GM15510 (cell line): Measurements from ENCODE around the gene ABCF3.

Experiments used
- POLR2A ChIP-seq: IDR thresholded peaks from 3 replicates; pipeline ENCODE4 v1.6.1; 2011; ENCODE audit warnings: borderline replicate concordance; ENCODE audit not compliant: insufficient read length; ENCODE audit errors: extremely low read depth

The ABCF3 gene

DNA sequence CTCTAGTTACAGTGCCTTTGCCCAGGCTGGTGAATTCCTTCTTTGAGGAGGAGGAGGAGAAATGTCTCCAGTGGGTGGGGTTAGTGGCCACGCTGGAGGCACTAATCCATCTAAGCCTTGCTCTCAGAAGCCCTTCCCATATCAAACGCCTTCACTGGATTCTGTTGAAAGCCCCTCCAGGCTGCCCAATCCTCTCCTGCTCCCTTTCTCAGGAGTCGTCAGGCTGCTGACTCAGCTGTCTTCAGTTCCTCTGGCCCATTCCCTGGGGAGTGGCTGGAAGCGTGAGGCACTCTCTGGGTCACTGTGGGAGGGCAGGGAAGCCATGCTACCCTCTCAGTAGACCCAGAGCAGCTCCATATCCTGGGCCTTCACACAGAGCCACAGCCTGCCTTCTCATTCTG lies 8.7 kb upstream of the ABCF3 start:
- TF ChIP-seq POLR2A, result no peak

DNA sequence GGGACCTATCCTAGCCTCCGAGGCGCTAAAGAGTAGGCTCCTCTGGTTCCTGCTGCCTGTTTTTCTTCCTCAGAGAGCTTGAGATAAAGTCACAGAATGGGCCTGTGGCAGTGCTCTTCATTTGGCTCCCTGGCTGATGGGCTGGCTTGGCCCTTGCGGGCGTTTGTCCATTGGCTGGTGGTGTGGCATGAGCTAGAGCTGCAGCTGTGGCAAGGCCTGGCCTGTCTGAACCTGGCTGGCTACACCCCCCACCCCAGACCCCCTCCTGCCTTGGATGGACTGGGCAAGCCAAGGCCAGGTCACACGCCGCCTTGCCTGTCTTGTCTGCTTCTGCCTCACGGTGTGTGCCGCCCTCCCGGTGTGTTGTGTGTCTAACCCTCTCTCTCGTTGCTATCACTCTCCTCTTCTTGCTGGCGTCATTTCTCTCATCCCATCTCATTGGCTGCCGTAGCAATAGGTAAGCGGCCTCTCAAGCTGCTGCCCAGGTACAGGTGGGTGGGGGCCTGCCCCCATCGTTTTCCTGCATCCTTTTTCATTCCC lies 8.2 kb upstream of the ABCF3 start:
- no peak for TF ChIP-seq POLR2A

DNA sequence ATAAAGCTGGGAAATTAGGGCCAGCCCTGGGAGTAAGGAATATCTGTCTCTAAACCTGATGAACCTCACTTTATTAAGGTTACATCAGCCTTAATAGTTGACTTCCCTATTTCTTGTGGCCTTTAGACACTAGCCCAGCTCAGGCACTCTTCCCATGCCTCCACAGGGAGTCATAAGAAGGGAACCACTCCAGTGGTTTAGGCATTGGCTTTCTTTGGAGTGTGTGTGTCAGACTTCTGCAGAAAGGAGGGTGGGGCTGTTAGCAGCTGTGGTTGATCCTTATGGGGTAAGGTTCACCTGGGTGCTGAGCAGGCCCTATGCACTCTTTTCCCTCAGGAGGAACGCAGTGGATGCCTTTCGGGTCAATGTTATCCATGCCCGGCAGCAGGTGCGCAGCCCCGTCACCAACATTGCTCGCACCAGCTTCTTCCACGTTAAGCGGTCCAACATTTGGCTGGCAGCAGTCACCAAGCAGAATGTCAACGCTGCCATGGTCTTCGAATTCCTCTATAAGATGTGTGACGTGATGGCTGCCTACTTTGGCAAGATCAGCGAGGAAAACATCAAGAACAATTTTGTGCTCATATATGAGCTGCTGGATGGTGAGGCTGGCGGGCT lies 7.4 kb upstream of the ABCF3 start:
- no peak for TF ChIP-seq POLR2A

DNA sequence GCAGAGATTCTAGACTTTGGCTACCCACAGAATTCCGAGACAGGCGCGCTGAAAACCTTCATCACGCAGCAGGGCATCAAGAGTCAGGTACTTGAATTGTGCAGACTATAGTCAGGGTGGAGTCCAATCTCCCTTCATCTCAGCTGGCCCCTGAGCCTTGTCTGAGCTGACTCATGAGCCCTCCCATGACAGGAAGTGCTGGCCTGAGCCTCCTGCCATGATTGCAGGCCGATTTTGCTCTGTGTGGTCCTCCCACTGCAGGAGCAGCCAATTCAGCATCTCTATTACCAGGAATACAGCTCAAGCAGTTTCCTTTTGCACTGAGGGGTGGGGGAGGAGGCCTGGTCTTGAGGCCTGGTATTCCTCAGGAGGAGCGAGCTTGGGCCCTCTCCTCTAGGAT lies 5.8 kb upstream of the ABCF3 start:
- TF ChIP-seq POLR2A, result no peak

DNA sequence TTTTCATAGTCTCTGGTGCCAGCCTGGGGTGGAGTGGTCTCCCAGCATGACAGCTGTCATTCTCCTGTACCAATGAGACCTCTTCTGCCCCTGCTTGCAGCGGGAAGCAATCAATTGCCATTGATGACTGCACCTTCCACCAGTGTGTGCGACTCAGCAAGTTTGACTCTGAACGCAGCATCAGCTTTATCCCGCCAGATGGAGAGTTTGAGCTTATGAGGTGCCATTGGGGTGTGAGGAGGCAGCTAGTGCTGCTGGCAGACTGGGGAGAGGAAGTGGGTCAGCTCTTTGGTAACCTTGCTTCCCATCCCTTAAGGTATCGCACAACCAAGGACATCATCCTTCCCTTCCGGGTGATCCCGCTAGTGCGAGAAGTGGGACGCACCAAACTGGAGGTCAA lies 4.4 kb upstream of the ABCF3 start:
- no peak for TF ChIP-seq POLR2A

DNA sequence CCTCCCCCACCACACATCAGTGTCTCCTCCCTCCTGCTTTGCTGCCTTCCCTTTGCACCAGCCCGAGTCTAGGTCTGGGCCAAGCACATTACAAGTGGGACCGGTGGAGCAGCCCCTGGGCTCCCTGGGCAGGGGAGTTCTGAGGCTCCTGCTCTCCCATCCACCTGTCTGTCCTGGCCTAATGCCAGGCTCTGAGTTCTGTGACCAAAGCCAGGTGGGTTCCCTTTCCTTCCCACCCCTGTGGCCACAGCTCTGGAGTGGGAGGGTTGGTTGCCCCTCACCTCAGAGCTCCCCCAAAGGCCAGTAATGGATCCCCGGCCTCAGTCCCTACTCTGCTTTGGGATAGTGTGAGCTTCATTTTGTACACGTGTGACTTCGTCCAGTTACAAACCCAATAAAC lies 2.3 kb upstream of the ABCF3 start:
- no peak for TF ChIP-seq POLR2A

DNA sequence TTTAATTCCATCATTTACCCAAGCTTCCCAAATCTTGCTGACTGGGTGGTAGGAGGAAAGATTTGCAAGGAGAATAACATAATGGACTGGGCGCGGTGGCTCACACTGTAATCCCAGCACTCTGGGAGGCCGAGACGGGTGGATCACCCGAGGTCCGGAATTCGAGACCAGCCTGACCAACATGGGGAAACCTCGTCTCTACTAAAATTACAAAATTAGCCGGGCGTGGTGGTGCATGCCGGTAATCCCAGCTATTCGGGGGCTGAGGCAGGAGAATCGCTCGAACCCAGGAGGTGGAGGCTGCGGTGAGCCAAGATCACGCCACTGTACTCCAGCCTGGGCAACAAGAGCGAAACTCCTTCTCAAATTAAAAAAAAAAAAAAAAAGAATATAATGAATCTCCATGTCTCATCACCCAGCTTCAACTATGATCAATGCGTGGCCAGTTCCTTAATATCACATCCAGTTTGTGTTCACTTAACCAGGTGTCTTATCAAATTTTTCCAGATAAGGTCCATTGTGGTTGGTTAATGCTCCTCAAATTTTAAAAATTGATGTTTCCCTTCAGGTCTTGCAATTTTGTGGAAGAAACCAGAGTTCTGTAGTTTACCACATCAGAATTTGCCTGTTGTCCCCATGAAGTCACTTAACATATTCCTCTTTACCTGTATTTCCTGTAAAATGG lies 1.3 kb upstream of the ABCF3 start:
- TF ChIP-seq POLR2A, result no peak

DNA sequence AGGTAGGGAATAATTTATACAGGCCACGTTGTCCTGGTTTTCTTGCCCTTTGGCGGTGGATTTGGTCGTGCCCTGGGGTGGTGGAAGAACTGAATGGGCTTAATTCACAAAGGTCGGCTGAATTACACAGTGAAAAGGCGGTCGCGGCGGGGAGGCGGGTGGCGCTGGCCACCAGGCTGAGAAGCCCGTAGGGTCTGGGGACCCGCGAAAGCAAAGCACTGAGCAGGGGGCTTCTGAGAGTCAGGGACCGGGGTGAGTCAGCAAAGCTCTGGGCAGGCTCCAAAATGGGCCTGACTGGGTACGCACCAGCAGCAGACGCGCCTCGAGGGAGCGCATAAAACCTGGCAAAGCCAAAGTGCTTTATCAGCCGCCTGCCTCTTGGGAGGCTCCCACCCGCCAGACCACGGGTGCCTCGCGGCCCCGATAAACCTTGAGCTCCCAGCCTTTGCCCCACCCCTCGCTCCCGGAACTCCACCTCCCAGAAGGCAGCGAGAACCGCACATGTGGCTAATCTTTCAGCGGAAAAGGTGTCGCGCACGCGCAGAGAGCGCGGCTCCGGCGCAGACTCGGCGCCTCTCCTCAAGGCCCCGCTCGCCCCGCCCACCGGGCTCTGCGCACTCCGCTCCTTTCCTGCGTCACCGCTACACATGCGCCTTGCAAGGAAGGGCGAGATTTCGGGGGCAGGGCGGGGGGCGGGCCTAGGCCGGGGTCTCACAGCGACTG lies 377 bp upstream of the ABCF3 start:
- peak; percentile 69 for TF ChIP-seq POLR2A

DNA sequence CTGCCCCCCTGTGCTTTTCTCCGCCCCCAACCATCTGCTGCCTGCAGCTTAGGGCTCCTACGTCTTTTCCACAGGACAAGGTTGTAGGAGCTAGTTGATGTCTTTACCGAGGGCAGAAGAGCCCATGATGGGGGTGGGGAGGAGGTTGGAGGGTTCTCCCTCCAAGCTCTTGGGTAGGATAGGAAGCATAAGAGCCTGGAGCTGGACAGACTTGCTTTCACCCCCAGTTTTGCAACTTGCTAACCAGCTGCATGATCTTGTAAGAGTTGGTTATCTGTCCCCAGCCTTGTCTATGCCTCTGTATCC lies 856 bp downstream of the ABCF3 start:
- no peak for TF ChIP-seq POLR2A

DNA sequence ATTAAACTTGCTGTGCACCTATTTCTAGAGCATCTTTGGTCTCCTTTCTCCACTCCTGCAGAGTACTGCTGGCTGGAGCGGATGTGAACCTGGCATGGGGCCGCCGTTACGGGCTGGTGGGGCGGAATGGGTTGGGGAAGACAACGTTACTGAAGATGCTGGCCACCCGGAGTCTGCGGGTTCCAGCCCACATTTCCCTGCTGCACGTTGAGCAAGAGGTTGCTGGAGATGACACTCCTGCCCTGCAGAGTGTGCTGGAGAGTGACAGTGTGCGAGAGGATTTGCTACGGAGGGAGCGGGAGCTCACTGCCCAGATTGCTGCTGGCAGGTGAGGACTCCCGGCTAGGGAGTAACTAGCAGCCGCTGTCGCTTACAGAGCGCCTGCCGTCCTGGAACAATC lies 2.1 kb downstream of the ABCF3 start:
- TF ChIP-seq POLR2A, result no peak

DNA sequence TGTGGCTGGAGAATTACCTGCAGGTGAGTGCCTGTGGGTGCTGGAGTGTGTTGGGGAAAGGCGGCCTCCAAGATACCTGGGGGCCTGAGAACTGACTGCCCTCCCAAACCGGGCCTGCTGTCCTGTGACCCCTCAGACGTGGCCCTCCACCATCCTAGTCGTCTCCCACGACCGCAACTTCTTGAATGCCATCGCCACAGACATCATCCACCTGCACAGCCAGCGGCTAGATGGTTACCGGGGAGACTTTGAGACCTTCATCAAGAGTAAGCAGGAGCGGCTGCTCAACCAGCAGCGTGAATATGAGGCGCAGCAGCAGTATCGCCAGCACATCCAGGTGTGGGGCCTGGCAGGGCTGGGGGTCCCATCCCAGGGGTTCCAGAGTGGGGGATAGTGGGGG lies 3.4 kb downstream of the ABCF3 start:
- TF ChIP-seq POLR2A, result no peak

DNA sequence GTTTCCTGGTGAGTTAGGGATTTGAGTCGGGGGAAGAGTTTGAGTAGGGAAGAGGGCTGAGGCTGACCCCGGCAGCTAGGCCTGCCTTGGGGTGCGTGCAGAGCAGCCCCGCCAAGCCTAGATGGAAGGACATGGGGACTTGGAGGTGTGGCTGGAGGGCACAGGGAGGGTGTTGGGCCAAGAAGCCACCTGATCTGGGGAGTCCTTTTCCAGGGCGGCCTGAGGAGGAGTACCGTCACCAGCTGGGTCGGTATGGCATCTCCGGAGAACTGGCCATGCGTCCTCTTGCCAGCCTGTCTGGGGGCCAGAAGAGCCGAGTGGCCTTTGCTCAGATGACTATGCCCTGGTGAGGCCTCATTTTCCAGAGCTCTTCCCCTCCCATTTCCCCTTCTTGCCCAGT lies 6.9 kb downstream of the ABCF3 start:
- no peak for TF ChIP-seq POLR2A

DNA sequence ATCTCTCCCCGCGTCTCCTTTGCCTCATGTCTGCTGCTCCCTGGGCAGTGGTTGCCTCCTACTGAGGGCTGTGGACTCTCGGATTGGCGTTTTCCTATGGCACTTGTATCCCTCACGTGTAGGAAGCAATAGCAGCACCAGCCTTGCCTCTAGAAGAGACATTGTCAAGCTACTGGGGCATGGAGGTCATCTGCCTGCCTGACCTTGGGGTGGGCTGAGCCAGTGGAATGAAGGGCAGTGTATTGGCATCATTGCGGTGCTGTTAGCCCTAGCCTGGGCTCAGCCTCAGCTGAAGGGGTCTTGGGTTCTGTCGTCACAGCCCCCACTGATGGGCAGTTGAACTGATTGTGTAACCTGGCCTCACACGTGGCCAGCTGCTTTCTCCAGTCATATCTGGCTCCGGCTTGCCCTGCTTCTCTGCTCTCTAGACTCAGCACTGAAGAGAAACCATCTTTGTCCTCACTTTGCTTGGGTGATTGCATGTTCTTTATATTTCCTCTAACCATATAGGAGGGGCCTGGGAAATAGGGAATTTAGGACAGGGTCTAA lies 8.1 kb downstream of the ABCF3 start:
- no peak for TF ChIP-seq POLR2A

DNA sequence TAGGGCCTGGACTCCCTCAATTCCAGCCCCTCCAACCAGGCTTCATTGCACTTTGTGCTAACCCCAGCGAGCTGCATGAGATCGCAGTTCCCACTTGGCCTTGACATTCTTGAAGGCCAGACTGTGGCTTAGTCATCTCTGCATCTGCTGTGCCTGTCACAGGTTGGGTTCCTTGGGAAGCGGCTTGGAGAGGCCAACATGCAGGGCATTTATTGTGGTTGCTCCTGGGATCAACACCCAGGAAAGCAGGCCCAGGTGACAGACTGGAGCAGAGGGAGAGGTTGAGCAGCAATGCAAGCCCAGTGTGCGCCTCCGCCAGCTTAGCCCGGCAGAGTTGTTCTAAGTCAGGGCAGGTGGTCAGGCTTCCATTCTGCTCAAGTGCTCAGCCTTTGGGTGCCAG lies 10.5 kb downstream of the ABCF3 start:
- no peak for TF ChIP-seq POLR2A

DNA sequence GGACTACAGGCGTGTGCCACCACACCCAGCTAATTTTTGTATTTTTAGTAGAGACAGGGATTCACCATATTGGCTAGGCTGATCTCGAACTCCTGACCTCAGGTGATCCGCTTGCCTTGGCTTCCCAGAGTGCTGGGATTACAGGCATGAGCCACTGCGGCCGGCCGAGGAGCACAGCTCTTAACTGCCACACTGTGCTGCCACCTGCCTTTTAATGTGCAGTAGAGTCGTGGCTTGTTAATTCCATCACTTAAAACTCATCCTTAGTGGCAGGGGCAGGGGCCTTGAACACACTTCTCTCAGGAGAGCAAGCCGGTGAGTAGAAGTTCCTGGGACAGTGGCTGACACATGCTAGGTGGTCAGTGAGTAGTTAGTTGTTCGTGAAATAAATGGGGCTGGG lies 12.5 kb downstream of the ABCF3 start:
- TF ChIP-seq POLR2A, result no peak

DNA sequence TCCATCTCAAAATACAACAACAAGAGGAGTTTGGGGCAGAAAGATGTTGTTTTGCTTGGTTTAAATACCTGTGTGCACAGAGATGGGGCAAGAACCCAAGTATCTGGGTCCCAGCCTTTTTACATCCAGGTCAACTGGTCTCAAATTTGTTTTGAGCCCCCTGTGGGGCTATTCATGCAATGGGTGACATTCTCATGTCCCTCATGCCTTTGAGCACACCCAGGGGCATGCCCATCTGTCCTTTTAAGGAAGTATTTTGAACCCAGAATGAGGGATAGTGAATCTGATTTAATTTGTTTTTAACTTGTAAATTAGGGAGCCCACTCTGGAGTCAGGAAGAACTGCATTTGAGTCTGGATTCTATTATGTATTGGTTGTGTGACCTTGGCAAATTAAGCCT lies 14.8 kb downstream of the ABCF3 start:
- no peak for TF ChIP-seq POLR2A

DNA sequence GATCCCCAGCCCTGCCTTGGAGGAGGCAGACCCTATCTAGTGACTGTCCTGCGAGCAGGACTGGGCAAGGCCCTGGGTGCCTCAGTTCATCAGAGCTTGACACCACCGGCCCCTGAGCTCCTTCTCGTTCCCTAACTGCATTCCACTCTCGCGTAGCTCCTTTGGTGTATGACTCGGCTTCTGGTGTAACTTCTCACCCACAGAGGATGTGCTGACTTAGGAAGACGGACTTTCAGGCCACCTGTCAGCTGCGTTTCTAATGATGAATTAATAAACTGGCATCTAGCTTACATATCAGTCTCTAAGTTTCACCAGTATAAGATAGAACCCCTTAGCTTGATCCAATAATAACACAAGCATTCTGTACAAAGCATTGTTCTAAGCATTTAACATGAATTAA lies 17.5 kb downstream of the ABCF3 start:
- TF ChIP-seq POLR2A, result no peak
